Measurements from ENCODE around the gene ZNF3.

DNA sequence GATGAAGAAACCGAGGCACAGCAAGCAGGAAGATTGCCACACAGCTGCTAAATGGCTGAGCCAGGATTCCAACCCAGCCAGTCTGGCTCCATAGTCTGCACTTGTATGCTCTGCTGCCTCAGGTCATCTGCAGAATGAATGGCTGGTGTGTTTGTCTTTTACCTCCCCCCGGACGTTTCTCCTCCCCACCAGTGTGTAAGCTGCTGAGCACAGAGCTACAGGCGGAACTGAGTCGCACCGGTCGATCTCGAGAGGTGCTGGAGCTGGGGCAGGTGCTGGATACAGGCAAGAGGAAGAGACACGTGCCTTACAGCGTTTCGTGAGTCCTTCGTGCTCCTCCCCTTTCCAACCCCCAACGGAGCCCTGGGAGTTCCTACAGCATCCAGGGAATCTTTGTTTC lies 40.5 kb upstream of the ZNF3 start:
- TF ChIP-seq, protein P1, sequence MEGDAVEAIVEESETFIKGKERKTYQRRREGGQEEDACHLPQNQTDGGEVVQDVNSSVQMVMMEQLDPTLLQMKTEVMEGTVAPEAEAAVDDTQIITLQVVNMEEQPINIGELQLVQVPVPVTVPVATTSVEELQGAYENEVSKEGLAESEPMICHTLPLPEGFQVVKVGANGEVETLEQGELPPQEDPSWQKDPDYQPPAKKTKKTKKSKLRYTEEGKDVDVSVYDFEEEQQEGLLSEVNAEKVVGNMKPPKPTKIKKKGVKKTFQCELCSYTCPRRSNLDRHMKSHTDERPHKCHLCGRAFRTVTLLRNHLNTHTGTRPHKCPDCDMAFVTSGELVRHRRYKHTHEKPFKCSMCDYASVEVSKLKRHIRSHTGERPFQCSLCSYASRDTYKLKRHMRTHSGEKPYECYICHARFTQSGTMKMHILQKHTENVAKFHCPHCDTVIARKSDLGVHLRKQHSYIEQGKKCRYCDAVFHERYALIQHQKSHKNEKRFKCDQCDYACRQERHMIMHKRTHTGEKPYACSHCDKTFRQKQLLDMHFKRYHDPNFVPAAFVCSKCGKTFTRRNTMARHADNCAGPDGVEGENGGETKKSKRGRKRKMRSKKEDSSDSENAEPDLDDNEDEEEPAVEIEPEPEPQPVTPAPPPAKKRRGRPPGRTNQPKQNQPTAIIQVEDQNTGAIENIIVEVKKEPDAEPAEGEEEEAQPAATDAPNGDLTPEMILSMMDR (IDR thresholded peaks at IDR 0.05): no peak
- no peak for TF ChIP-seq POLR2A (IDR thresholded peaks at IDR 0.05)

Data from adrenal gland (tissue), 5 donors.